Dendritic cell treated with granulocyte-macrophage colony-stimulating factor and Interleukin-4, amounts not matched to agents 40 ng/mL and 50 ng/mL, for 4 days (primary cell): ENCODE data around the gene GDPD3.

Experiments
- H3K27ac Mint-ChIP-seq: one replicate; pipeline ENCODE4 v1.8.0; 2022; ENCODE audit warnings: mild to moderate bottlenecking, mixed read lengths
- H3K27me3 Mint-ChIP-seq: one replicate; pipeline ENCODE4 v1.8.0; 2022; ENCODE audit warnings: mild to moderate bottlenecking, mixed read lengths
- H3K36me3 Mint-ChIP-seq: one replicate; pipeline ENCODE4 v1.8.0; 2022; ENCODE audit warnings: low read depth, mixed read lengths
- H3K4me1 Mint-ChIP-seq: one replicate; pipeline ENCODE4 v1.8.0; 2022; ENCODE audit warnings: low read depth, mixed read lengths
- H3K4me3 Mint-ChIP-seq: one replicate; pipeline ENCODE4 v1.8.0; 2022; ENCODE audit warnings: mild to moderate bottlenecking, moderate library complexity, mixed read lengths
- H3K9me3 Mint-ChIP-seq: one replicate; pipeline ENCODE4 v1.8.0; 2022; ENCODE audit warnings: mixed read lengths
- intact Hi-C: fragments of 100-400 bp; cut with micrococcal nuclease; formaldehyde crosslinking; loops from one replicate; pipeline ENCODE4 v1.15.0; 2022

The GDPD3 gene, protein sequence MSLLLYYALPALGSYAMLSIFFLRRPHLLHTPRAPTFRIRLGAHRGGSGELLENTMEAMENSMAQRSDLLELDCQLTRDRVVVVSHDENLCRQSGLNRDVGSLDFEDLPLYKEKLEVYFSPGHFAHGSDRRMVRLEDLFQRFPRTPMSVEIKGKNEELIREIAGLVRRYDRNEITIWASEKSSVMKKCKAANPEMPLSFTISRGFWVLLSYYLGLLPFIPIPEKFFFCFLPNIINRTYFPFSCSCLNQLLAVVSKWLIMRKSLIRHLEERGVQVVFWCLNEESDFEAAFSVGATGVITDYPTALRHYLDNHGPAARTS

DNA sequence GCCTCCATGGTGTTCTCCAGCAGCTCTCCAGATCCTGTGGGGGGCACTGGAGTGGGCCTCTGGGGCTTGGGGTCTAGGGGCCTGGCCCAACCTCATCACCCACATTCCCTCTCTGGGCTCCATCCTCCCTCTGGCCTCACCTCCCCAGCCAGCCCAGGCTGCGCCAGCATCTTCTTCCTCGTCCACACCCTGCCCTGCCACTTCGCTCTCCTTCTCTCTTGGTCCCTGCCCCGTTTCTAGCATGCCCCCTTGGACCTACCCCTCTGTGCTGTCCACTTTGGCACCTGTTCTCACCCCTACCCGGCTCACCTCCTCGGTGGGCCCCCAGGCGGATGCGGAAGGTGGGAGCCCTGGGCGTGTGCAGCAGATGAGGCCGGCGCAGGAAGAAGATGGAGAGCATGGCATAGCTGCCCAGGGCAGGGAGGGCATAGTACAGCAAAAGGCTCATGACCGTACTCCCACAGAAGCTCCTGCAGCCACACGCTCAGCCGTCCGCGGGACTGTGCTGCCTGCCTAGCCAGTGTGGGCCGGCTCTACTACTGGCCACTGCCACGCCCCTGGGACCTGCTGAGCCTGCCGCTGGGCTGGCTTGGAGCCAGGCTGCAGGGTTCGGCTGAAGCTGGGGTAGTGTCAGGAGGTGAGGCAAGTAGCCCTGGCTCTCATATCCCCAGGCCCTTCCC is at the start of gene GDPD3:
Gene GDPD3 (minus strand): TSS at position 507 of the 680 bp plus-strand sequence. CDS start 59 bp downstream, at position 448.
- Mint-ChIP-seq H3K4me1 (no peaks in the 10 kb centered on the region), H3K27me3 (no peaks in the 10 kb centered on the region), H3K4me3 (no peak within 1 kb of the TSS), H3K36me3 (peaks cover 83% of the 10 kb centered on the region), H3K27ac (no peak within 1 kb of the TSS), H3K9me3 (no peaks in the 10 kb centered on the region)
- intact Hi-C loops: no loop called here

DNA sequence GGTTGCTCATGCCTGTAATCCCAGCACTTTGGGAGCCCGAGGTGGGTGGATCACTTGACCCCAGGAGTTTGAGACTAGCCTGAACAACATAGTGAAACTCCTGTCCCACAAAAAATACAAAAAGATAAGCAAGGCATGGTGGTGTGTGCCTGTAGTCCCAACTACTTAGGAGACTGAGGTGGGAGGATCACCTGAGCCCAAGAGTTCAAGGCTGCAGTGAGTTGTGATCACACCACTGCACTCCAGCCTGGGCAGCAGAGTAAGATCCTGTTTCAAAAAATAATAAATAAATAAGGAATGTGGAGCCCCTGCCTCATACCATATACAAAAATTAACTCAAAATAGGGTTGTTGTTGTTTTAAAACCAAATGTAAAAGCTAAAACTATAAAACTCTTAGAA is 43.9 kb upstream of the GDPD3 start:
- H3K9me3 Mint-ChIP-seq: no peaks in the 10 kb centered on the region
- H3K4me1 Mint-ChIP-seq: no peaks in the 10 kb centered on the region
- intact Hi-C loops: no loop called here
- no peak overlapping the region for H3K4me3 Mint-ChIP-seq
- H3K27ac Mint-ChIP-seq: no peak overlapping the region
- no peaks in the 10 kb centered on the region for H3K36me3 Mint-ChIP-seq
- H3K27me3 Mint-ChIP-seq: no peaks in the 10 kb centered on the region

DNA sequence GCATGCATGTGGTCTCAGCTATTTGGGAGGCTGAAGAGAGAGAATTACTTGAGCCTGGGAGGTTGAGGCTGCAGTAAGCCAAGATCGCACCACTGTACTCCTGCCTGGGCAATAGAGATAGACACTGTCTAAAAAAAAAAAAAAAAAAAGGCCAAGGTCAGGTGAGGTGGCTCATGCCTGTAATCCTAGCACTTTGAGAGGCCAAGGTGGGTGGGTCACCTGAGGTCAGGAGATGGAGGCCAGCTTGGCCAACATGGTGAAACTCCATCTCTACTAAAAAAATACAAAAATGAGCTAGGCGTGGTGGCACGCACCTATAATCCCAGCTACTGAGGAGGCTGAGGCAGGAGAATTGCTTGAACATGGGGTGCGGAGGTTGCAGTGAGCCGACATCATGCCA is 41.9 kb upstream of the GDPD3 start:
- Mint-ChIP-seq H3K4me3 (no peak overlapping the region), H3K27ac (no peak overlapping the region), H3K4me1 (no peaks in the 10 kb centered on the region), H3K36me3 (no peaks in the 10 kb centered on the region), H3K9me3 (no peaks in the 10 kb centered on the region), H3K27me3 (no peaks in the 10 kb centered on the region)
- intact Hi-C loops: no loop called here

DNA sequence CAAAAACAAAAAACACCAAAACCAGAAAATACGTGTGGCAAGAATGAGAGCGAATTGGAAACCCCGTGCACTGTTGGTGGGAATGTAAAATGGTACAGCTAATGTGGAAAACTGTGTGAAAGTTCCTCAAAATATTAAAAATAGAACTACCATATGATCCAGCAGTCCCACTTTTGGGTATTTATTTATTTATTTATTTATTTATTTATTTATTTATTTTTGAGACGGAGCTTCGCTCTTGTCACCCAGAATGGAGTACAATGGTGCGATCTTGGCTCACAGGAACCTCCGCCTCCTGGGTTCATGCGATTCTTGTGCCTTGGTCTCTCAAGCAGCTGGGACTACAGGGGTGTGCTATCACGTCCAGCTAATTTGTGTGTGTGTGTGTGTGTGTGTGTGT is 39.2 kb upstream of the GDPD3 start:
- Mint-ChIP-seq H3K27me3 (no peaks in the 10 kb centered on the region), H3K9me3 (no peaks in the 10 kb centered on the region), H3K27ac (no peak overlapping the region), H3K36me3 (no peaks in the 10 kb centered on the region), H3K4me1 (peaks cover 6% of the 10 kb centered on the region), H3K4me3 (no peak overlapping the region)
- intact Hi-C loops: no loop called here

DNA sequence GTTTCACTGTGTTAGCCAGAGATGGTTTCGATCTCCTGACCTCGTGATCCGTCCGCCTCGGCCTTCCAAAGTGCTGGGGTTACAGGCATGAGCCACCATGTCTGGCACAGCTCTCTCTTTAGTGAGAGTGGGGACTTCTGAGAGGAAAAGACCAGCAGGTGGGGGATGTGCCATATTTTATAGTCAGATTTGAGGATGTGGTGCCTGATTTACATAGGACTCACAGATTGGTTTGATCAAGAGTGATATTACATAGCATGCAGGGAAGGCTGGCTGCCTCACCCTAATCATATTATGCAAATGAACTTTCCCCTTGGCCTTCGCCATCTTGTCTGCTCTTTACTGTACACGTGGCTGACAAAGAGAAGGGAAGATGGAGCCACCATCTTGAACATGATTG is 37.8 kb upstream of the GDPD3 start:
- no peak overlapping the region for H3K27ac Mint-ChIP-seq
- no peaks in the 10 kb centered on the region for H3K27me3 Mint-ChIP-seq
- intact Hi-C loops: no loop called here
- H3K36me3 Mint-ChIP-seq: no peaks in the 10 kb centered on the region
- H3K4me3 Mint-ChIP-seq: no peak overlapping the region
- peaks cover 6% of the 10 kb centered on the region for H3K4me1 Mint-ChIP-seq
- no peaks in the 10 kb centered on the region for H3K9me3 Mint-ChIP-seq

DNA sequence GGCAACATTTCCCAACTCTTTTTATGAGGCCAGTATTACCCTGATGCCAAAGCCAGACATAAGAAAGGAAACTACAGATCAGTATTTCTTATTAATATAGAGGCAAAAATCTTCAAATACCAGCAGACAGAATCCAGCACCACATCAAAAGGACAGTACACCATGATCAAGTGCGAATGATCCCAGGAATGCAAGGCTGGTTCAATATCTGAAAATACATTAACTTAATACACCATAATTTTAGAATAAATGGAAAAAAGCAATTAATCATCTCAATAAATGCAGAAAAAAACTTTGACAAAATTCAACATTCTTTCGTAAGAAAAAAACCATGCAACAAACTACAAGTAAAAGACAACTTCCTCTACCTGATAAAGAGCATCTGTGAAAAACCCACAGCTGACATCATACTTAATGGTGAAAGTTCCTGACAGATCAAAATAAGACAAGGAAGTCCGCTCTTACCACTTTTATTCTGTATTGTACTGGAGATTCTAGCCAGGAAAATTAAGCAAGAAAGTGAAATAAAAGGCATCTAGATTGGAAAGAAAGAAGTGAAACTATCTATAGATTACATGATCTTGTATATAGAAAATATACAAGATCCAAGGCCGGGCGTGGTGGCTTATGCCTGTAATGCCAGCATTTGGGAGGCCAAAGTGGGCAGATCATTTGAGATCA is 36.1 kb upstream of the GDPD3 start:
- no peaks in the 10 kb centered on the region for H3K9me3 Mint-ChIP-seq
- no peak overlapping the region for H3K4me3 Mint-ChIP-seq
- intact Hi-C loops: no loop called here
- peaks cover 6% of the 10 kb centered on the region for H3K4me1 Mint-ChIP-seq
- no peak overlapping the region for H3K27ac Mint-ChIP-seq
- no peaks in the 10 kb centered on the region for H3K27me3 Mint-ChIP-seq
- H3K36me3 Mint-ChIP-seq: no peaks in the 10 kb centered on the region

DNA sequence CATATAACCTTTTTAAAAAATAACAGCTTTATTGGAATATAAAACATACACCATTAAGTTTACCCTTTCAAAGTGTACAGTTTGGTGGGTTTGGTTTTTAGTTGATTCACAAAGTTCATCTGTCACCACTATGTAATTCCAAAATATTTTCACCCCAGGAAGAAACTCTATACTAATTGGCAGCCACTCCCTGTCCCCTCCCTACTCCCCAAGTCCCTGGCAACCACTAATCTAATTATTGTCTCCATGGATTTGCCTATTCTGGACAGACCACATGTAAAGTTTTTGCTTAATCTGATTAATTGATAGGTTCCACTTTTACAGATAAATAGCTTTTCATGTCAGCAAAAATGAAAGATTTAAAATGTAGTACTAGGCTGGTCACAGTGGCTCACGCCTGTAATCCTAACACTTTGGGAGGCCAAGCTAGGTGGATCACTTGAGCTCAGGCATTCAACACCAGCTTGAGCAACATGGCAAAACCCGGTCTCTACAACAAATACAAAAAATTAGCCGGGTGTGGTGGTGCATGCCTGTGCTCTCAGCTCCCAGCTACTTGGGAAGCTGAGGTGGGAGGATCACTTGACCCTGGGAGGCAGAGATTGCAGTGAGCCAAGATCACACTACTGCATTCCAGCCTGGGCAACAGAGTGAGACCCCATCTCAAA is 34.6 kb upstream of the GDPD3 start:
- no peaks in the 10 kb centered on the region for H3K9me3 Mint-ChIP-seq
- H3K27me3 Mint-ChIP-seq: no peaks in the 10 kb centered on the region
- H3K4me1 Mint-ChIP-seq: peaks cover 10% of the 10 kb centered on the region
- H3K36me3 Mint-ChIP-seq: no peaks in the 10 kb centered on the region
- no peak overlapping the region for H3K4me3 Mint-ChIP-seq
- intact Hi-C loops: no loop called here
- no peak overlapping the region for H3K27ac Mint-ChIP-seq

DNA sequence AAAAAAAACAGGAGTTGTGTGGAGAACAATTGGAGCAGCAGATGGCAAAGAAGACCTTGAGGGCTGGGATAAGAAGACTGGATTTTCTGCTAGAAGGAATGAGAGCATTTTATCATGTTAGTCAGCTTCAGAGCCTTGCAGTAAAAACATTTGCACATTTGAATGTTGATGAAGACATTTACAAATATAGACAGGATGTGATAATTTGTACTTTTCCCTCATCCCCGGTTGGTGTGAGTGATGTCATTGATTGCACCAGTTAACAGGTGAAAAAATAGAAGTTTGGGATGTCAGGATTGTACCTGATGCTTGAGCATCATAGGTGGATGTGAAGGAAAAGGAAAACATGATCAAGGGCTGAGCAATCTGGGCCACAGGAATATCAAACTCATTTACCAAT is 32.3 kb upstream of the GDPD3 start:
- H3K4me3 Mint-ChIP-seq: no peak overlapping the region
- no peaks in the 10 kb centered on the region for H3K36me3 Mint-ChIP-seq
- H3K9me3 Mint-ChIP-seq: no peaks in the 10 kb centered on the region
- intact Hi-C loops: no loop called here
- no peaks in the 10 kb centered on the region for H3K27me3 Mint-ChIP-seq
- peaks cover 11% of the 10 kb centered on the region for H3K4me1 Mint-ChIP-seq
- no peak overlapping the region for H3K27ac Mint-ChIP-seq

DNA sequence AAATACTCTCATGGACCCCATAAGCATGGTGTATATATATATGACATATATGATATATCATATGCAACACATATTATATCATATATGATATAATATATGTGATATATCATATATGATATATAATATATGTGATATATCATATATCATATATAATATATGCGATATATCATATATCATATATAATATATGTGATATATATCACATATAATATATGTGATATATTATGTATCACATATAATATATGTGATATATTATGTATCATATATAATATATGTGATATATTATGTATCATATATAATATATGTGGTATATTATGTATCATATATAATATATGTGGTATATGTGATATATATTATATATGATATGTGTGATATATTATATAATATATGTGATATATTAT is 31.6 kb upstream of the GDPD3 start:
- peaks cover 14% of the 10 kb centered on the region for H3K4me1 Mint-ChIP-seq
- intact Hi-C loops: no loop called here

DNA sequence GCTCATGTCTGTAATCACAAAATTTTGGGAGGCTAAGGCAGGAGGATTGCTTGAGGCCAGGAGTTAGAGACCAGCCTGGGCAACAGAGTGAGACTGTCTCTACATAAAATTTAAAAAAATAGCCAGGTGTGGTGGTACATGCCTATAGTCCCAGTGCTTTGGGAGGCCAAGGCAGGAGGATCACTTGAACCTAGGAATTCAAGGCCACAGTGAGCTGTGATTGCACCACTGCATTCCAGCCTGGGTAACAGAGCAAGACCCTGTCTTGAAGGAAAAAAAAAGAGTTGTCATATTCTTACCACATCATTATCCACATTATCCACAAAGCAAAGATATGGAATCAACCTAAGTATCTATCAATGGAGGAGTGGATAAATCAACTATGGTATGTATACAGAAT is 30.7 kb upstream of the GDPD3 start:
- peaks cover 18% of the 10 kb centered on the region for H3K4me1 Mint-ChIP-seq
- no peaks in the 10 kb centered on the region for H3K27me3 Mint-ChIP-seq
- H3K36me3 Mint-ChIP-seq: no peaks in the 10 kb centered on the region
- H3K27ac Mint-ChIP-seq: no peak overlapping the region
- intact Hi-C loops: no loop called here
- H3K4me3 Mint-ChIP-seq: no peak overlapping the region
- H3K9me3 Mint-ChIP-seq: no peaks in the 10 kb centered on the region

More for the DNA sequence above, 31.6 kb upstream of the GDPD3 start:
- Mint-ChIP-seq H3K27me3 (no peaks in the 10 kb centered on the region), H3K27ac (no peak overlapping the region), H3K9me3 (no peaks in the 10 kb centered on the region), H3K4me3 (no peak overlapping the region), H3K36me3 (no peaks in the 10 kb centered on the region)

DNA sequence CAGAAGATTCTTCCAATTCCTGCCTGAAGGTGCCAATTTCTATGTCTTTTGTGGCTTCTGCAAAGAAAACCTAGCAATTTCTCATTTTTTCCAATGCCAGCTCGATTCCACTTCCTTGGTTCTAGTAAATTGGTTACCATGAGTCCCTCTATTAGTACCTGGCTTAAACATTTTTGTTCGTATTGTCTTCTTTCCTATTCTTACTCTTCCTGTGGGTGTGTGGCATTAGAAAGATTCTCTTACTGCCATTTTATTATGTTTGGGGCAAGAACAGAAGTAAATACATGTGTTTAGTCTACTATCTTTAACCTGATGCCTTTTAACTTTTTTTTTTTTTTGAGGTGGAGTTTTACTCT is 30.0 kb upstream of the GDPD3 start:
- no peak overlapping the region for H3K27ac Mint-ChIP-seq
- no peaks in the 10 kb centered on the region for H3K9me3 Mint-ChIP-seq
- no peaks in the 10 kb centered on the region for H3K27me3 Mint-ChIP-seq
- no peaks in the 10 kb centered on the region for H3K36me3 Mint-ChIP-seq
- H3K4me3 Mint-ChIP-seq: no peak overlapping the region
- H3K4me1 Mint-ChIP-seq: peaks cover 24% of the 10 kb centered on the region
- intact Hi-C loops: no loop called here

DNA sequence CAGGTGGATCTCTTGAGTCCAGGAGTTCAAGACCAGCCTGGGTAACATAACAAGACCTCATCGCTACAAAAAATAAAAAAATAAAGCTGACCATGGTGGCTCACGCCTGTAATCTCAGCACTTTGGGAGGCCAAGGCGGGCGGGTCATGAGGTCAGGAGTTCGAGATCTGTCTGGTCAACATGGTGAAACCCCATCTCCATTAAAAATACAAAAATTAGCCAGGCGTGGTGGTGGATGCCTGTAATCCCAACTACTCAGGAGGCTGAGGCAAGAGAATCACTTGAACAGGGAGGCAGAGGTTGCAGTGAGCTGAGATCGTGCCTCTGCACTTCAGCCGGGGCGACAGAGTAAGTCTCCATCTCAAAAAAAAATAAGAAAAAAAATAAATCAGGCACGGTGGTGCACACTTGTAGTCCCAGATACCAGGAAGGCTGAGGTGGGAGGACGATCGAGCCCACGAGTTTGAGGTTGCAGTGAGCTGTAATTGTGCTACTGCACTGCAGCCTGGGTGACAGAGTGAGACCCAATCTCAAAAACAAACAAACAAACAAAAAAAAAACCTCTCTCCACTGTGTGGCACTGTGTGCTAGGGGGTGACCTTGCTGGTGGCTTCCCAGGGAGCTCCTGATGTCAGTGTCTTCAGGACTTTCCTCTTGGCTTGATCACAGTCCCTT is 29.5 kb upstream of the GDPD3 start:
- Mint-ChIP-seq H3K9me3 (no peaks in the 10 kb centered on the region), H3K36me3 (no peaks in the 10 kb centered on the region), H3K27me3 (no peaks in the 10 kb centered on the region), H3K27ac (no peak overlapping the region), H3K4me1 (peaks cover 27% of the 10 kb centered on the region), H3K4me3 (no peak overlapping the region)
- intact Hi-C loops: no loop called here

DNA sequence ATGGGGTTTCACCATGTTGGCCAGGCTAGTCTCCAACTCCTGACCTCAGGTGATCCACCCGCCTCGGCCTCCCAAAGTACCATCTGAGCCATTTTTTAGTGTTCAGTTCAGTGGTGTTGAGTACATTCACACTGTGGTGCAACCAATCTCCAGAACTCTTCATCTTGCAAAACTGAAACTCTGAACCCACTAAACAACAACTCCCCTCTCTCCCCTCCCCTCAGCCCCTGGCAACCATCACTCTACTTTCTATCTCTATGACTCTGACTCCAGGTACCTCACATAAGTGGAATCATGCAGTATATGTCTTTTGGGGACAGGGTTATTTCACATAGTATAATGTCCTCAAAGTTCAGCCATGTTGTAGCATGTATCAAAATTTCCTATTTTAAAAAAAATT is 28.4 kb upstream of the GDPD3 start:
- Mint-ChIP-seq H3K27me3 (no peaks in the 10 kb centered on the region), H3K36me3 (no peaks in the 10 kb centered on the region), H3K4me1 (peaks cover 37% of the 10 kb centered on the region), H3K27ac (no peak overlapping the region), H3K4me3 (no peak overlapping the region), H3K9me3 (no peaks in the 10 kb centered on the region)
- intact Hi-C loops: no loop called here
